Testis (tissue), 3 donors: Measurements from ENCODE around the gene CFAP77. TPM values are rescaled to one million over a fixed set of nuclear protein-coding genes. Genes with fewer than 3 reads are reported as not detected.
"Not testable (repeated sequence)": the region's sequence is repeated elsewhere in the genome, so short reads cannot be mapped to it uniquely, and the experiment has no call there.

ENCODE experiments used
- DNase-seq: peaks from one replicate; pipeline ENCODE4 v3.0.0-alpha.2; 2019
- H3K27ac ChIP-seq, 2 donors: fragments of 200-600 bp; sonication (generic); one replicate each; pipeline ENCODE4 v1.5.1; 2019
- H3K27me3 ChIP-seq: fragments of 200-600 bp; sonication (generic); one replicate; pipeline ENCODE4 v1.5.1; 2019
- H3K36me3 ChIP-seq: fragments of 200-600 bp; sonication (generic); one replicate; pipeline ENCODE4 v1.5.1; 2017; ENCODE audit warnings: low read depth; ENCODE audit errors: missing control alignments
- H3K4me1 ChIP-seq: fragments of 200-600 bp; sonication (generic); one replicate; pipeline ENCODE4 v1.5.1; 2019
- H3K4me3 ChIP-seq, 2 donors: fragments of 200-600 bp; sonication (generic); one replicate each; pipeline ENCODE4 v1.5.1; 2017 to 2019
- H3K9me3 ChIP-seq: fragments of 200-600 bp; sonication (generic); one replicate; pipeline ENCODE4 v1.5.1; 2017
- CTCF ChIP-seq, 3 experiments: fragments of 450-650 bp in 2 of 3; fragments of 200-600 bp in 1 of 3; sonication (generic) in 1 of 3; IDR thresholded peaks; one replicate each; pipeline ENCODE4 v1.5.1; 2016 to 2019; ENCODE audit warnings: antibody characterized with exemption in 3 of 3, mild to moderate bottlenecking in 2 of 3, moderate library complexity in 1 of 3
- POLR2A ChIP-seq: fragments of 450-650 bp; IDR thresholded peaks from one replicate; pipeline ENCODE4 v1.6.1; 2017; ENCODE audit warnings: antibody characterized with exemption, mild to moderate bottlenecking, moderate library complexity
- WGBS, 2 donors: methylation state at CpG; one replicate each; pipeline ENCODE4 v1.1.5; 2018; 5-methylcytosine and 5-hydroxymethylcytosine counted together
- intact Hi-C: fragments of 100-400 bp; cut with DNase I; formaldehyde crosslinking; loops from one replicate; pipeline ENCODE4 v1.15.1; 2023; ENCODE audit warnings: low total_unique reads
- polyA plus RNA-seq: library from polyadenylated mRNA; stranded (reverse); fragments of 350-450 nt; fragmentation: Illumina TruSeq; extraction: RNeasy Lipid Tissue Mini Kit (QIAGEN cat#74804); gene quantifications from one replicate; pipeline ENCODE4 v1.2.3, GENCODE V29; 2014; ENCODE audit warnings: low read depth, low replicate concordance; ENCODE audit not compliant: insufficient read depth
- total RNA-seq, 2 donors: library from RNA; depleted of rRNA; stranded (reverse); fragments of >200 nt; gene quantifications; one replicate each; pipeline ENCODE4 v1.2.3, GENCODE V29; 2016

CFAP77 gene
- total and polyA plus RNA-seq, 3 donors from 2014 or later: 13.6 to 36.2 (median 20.9) TPM

- intact Hi-C loops: no loop called here
- WGBS, 2 donors: 97% methylated on average over 2 of the region's 2 CpGs
- no peak overlapping the region for H3K27ac ChIP-seq
- no peaks in the 10 kb centered on the region for H3K9me3 ChIP-seq
- no peaks in the 10 kb centered on the region for H3K36me3 ChIP-seq
- H3K4me1 ChIP-seq: peaks cover 7% of the 10 kb centered on the region
- no peak overlapping the region for H3K4me3 ChIP-seq
- TF ChIP-seq CTCF (IDR thresholded peaks at IDR 0.05) (no peak), POLR2A (no peak)
- DNase-seq: no peak
- no peaks in the 10 kb centered on the region for H3K27me3 ChIP-seq
Measured at GRCh38 chr9:132559711-132560110, 149.7 kb downstream of the CFAP77 start.

GRCh38 chr9:132560616-132561202 lies 150.7 kb downstream of the CFAP77 start:
- WGBS, 2 donors: 34 to 44% methylated on average over 13 to 14 of the region's 14 CpGs
- Histone ChIP-seq H3K9me3 (no peaks in the 10 kb centered on the region), H3K36me3 (no peaks in the 10 kb centered on the region), H3K27ac (no peak overlapping the region), H3K4me1 (peaks cover 7% of the 10 kb centered on the region), H3K27me3 (no peaks in the 10 kb centered on the region), H3K4me3 (no peak overlapping the region)
- no peak for DNase-seq
- intact Hi-C loops: no loop called here
- no peak for TF ChIP-seq POLR2A
- no peak for TF ChIP-seq CTCF (IDR thresholded peaks at IDR 0.05)

GRCh38 chr9:132562306-132562573 lies 152.2 kb downstream of the CFAP77 start:
- Histone ChIP-seq H3K27ac (no peak overlapping the region), H3K4me3 (no peak overlapping the region), H3K9me3 (no peaks in the 10 kb centered on the region), H3K36me3 (no peaks in the 10 kb centered on the region), H3K4me1 (peaks cover 7% of the 10 kb centered on the region), H3K27me3 (no peaks in the 10 kb centered on the region)
- TF ChIP-seq POLR2A (no peak), CTCF (IDR thresholded peaks at IDR 0.05) (no peak)
- no peak for DNase-seq
- intact Hi-C loops: no loop called here
- WGBS, 2 donors: 28 to 32% methylated on average over 4 of the region's 4 CpGs

- no peaks in the 10 kb centered on the region for H3K9me3 ChIP-seq
- no peak for DNase-seq
- H3K4me3 ChIP-seq: no peak overlapping the region
- no peaks in the 10 kb centered on the region for H3K36me3 ChIP-seq
- WGBS, 2 donors: 73 to 87% methylated on average over 6 of the region's 6 CpGs
- no peak for TF ChIP-seq CTCF (IDR thresholded peaks at IDR 0.05)
- TF ChIP-seq POLR2A: no peak
- intact Hi-C loops: no loop called here
- H3K27ac ChIP-seq: no peak overlapping the region
- H3K4me1 ChIP-seq: peaks cover 7% of the 10 kb centered on the region
- H3K27me3 ChIP-seq: no peaks in the 10 kb centered on the region
Measured at GRCh38 chr9:132564526-132564925, 154.5 kb downstream of the CFAP77 start.

- H3K36me3 ChIP-seq, H3K27me3 ChIP-seq, DNase-seq, H3K4me3 ChIP-seq, H3K9me3 ChIP-seq, H3K4me1 ChIP-seq, intact Hi-C loops, H3K27ac ChIP-seq: not testable (repeated sequence)
- WGBS, 2 donors: 88 to 89% methylated on average over 2 of the region's 2 CpGs
Measured at GRCh38 chr9:132568787-132569186, 158.8 kb downstream of the CFAP77 start.
